Cardiac fibroblast (primary cell): ENCODE results near the gene RELL2.
A peak's percentile ranks its signal among the peaks of the same experiment; 100 is the strongest.

Experiments used
- DNase-seq, 2 donors: peaks; one replicate each; pipeline versions ENCODE4 v3.0.0 to v3.0.0-alpha.2; 2010; ENCODE audit warnings: low read depth in 2 of 2
- H3K4me3 ChIP-seq, 2 donors: replicated peaks in 1 of 2; 1 replicate in 1 of 2; 2 replicates in 1 of 2; pipeline ENCODE4 v1.5.1; 2011; ENCODE audit warnings: low read depth in 2 of 2, low read length in 2 of 2, mild to moderate bottlenecking in 2 of 2, moderate library complexity in 1 of 2
- CTCF ChIP-seq: IDR thresholded peaks from one replicate; pipeline ENCODE4 v1.5.1; 2011; ENCODE audit warnings: low read depth, mild to moderate bottlenecking, low read length, inconsistent platforms

The RELL2 gene

GRCh38 chr5:141618804-141619554 lies 17.8 kb upstream of the RELL2 start, which contains the start of gene DIAPH1:
TSS of gene DIAPH1 (minus strand) at chr5:141619000. CDS start at chr5:141618914, 86 bp downstream.
- TF ChIP-seq CTCF: peak; percentile 82
- peak; percentile 96 to 99 for DNase-seq
- peak within 1 kb of the TSS; percentile 79 to 86 for H3K4me3 ChIP-seq

- no peak for DNase-seq
- H3K4me3 ChIP-seq: no peak overlapping the region
- TF ChIP-seq CTCF: no peak
Observed at GRCh38 chr5:141623186-141623585, 13.6 kb upstream of the RELL2 start.

GRCh38 chr5:141623611-141624010 lies 13.2 kb upstream of the RELL2 start:
- TF ChIP-seq CTCF: no peak
- no peak overlapping the region for H3K4me3 ChIP-seq
- DNase-seq: no peak

- DNase-seq: no peak
- no peak for TF ChIP-seq CTCF
- H3K4me3 ChIP-seq: no peak overlapping the region
Observed at GRCh38 chr5:141628175-141628788, 8.5 kb upstream of the RELL2 start.

- H3K4me3 ChIP-seq: no peak overlapping the region
Observed at GRCh38 chr5:141630570-141631140, 6.1 kb upstream of the RELL2 start.

GRCh38 chr5:141632650-141633049 lies 4.1 kb upstream of the RELL2 start:
- no peak overlapping the region for H3K4me3 ChIP-seq
- DNase-seq: no peak
- TF ChIP-seq CTCF: no peak

More at GRCh38 chr5:141630570-141631140, 6.1 kb upstream of the RELL2 start:
- no peak for DNase-seq
- no peak for TF ChIP-seq CTCF
